Activated naive CD4-positive, alpha-beta T cell (primary cell): Measurements from ENCODE around the gene ESD.
"Not testable (repeated sequence)": the region's sequence is repeated elsewhere in the genome, so short reads cannot be mapped to it uniquely, and the experiment has no call there.

Experiments
- DNase-seq, 4 experiments: peaks; one replicate each; lab custom pipeline; 2025; lab: John Stamatoyannopoulos, UW

Gene ESD

DNA sequence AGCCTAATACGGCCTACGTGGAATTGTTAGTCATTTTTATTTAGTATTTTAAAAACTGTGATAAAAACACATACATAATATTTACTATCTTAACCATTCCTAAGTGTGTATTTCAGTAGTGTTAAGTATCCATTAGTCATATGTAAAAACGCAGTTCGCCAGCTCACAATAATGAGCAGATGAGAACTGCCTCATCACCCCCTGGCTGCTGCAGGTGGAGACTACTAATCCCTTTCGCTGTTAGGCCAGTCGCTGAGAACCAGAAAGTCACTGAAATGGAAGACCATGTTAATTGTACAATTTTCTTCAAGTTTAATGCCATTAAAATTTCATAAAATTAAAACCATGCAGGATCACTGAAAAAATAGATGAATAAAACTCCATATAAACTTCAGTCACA is 1.6 kb downstream of the ESD start:
- no peak for DNase-seq

DNA sequence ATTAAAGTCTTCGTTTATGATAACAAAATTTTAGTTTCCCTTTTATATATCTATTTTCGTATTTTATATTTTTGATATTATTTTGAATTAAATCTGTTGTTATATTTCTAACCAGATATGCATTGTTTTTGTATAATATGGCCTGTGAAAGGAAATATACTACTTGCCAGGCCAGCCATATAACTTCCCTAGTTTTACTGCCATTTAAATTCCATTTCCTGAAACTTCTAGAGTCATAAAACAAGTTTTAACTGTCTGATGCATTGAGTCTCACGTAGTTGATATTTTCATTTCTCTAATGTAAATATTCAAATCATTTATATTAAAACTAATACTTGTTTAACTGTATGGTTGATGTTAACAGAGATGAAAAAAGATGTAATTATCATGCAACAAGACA is 13.5 kb downstream of the ESD start:
- DNase-seq, result no peak

DNA sequence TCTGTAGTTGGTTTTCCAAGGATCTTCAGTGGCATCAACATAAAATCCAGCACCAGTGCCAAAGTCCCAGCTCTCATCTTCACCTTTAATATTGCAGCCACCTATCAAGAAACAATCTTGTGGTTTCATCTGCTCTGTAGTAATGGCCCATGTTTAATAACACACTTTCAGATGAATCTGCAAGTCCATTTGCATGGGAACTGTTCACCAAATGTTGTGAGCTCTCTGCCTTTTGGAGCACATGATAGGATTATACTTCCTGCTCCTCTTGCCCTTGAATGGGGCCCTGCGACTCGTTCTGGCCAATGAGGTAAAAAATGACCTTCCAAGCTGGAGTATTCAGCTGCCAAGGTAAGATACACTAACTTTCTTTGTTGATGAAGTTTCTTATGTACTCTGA is 14.3 kb downstream of the ESD start:
- no peak for DNase-seq

DNA sequence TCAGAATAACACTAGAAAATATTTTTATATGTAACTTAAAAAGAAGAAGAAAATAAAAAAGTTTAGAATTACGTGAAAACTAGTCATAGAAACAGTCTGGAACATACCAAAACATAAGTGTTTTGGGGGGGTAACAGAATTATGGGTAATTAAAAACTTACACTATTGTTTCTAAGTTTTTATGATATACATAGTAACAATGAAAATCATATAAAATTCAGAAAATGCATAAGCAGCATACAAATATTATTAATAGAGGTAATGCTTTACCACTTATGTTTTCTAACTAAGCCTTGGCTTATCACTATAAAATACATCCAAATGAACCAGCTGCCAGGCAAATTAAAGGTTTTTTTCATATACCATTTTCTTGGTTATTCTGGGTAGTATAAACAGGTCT is 14.9 kb downstream of the ESD start:
- DNase-seq, result no peak

DNA sequence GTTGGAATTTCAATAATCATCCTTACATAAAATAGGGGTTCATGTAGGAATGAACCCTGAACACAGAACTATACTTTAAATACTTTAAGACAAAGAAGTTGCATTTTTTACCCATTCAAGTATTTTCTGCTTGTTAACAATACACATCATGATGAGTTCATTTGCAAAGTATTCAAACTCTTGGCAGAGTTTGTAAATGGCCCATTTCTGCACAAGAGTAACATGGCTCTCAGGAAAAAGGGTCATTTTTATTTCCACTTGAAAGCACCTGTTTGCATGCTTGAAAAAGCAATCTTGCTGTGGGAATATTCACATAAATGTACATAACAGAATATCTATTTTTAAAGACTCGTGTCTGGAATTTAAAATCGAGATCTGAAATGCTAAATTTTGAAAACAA is 18.1 kb downstream of the ESD start:
- DNase-seq, result no peak

DNA sequence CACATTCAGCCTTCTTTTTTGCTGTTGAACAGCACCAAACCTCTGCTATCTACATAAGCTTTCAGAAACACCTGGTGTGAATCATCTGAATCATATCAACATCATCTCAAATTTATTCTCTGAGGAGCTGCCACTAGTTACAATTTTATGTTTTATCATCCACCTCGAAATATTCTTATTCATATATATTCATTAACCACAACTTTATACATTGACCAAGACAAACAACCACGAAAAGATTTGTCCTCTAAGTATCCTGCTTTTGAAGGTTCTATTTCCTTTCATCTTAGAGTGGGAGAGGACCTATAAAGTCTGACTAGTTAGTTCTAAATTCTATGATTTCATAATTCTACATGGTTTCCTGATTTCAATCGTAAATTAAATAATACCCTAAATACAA is 18.9 kb downstream of the ESD start:
- no peak for DNase-seq

DNA sequence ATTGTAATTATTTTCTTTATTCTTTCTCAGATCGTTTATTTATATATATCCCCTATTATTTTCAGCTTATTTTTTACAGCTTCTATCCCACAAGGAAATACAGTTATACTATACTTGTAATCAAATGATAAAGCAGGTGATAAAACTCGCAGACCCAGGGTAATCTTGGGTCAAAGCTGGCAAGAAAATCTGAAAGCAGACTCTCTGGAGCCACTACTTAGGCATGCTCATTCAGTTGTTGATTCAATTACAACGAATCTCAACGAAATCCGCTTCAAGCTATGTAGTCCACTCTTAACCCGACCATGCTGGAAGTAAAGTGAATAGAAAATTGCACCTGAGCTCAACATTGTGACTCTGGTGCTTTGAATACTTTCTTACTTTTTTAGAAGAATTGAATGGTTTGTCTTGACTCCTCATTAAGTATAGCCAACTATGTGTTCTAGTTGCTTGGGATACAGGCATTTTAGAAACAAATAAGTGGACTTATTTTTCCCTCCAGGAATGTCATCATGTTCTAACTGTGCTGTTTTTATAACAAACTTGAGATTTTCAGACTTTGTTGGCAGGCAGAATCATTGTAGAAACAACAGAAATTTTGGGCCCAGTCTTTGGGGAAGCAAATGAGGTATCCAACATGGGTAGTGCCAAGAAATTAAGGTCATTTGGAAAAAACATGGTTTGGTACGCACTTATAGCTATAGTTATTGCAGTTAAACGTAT is 21.4 kb downstream of the ESD start:
- DNase-seq, result no peak

DNA sequence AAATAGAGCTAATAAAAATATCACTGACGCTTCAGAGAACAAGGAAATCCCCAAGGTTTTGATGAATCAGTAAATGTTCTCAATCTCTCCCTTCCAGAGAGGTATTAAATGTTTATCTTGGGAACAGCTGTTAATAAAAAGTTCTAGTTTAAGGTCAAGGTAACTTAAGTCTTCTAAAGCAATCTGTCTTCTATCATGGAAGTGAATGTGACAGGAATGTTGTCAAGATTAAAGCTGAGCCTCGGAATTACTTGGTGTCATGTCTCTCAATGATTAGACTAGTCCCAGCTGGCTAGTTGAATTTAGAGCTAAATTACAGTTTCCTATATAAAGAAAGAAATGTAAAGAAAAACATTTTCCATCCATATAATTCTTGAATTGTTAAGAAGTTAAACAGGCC is 23.4 kb downstream of the ESD start:
- no peak for DNase-seq

DNA sequence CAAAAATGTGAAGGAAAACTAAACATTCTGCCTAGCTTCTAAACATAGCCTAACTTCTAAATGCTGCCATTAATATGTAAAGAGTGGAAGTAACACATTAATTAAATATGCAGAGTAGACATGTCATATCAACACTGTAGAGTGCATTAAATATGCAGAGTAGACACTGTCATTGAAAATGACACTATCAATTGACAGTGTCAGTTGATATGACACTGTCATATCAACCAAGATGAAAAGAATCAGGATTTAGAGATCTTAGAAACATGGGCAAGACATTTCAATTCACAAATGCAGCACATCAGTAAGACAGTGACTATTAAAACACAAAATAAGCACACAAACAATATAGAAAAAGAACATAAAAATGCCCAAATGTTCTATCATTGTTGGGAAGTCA is 25.3 kb downstream of the ESD start:
- DNase-seq, result no peak

DNA sequence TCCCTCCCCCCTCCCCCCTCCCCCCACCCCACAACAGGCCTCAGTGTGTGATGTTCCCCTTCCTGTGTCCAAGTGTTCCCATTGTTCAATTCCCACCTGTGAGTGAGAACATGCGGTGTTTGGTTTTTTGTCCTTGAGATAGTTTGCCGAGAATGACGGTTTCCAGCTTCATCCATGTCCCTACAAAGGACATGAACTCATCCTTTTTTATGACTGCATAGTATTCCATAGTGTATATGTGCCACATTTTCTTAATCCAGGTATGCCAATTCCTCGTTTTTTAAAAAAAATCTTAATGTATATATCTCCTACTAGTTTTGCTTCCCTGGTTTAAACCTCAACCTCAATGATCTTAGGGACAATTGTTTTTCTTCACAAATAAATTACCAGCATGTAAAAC is 27.0 kb downstream of the ESD start:
- not testable (repeated sequence) for DNase-seq

DNA sequence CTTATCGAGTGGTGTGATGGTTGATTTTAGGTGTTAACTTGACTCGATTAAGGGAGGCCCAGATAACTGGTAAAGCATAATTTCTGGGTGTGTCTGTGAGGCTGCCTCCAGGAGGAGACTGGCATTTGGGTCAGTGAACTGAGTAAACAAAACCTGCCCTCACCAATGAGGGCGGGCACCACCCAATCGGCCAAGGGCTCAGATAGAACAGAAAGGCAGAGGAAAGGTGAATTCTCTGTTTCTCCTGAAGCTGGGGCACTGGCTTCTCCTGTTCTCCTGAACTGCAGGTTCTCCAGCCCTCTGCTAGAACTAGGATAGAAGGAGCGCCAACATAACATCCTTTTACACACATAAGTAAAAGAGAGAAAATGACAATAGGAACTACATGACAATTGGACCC is 35.1 kb downstream of the ESD start:
- no peak for DNase-seq

DNA sequence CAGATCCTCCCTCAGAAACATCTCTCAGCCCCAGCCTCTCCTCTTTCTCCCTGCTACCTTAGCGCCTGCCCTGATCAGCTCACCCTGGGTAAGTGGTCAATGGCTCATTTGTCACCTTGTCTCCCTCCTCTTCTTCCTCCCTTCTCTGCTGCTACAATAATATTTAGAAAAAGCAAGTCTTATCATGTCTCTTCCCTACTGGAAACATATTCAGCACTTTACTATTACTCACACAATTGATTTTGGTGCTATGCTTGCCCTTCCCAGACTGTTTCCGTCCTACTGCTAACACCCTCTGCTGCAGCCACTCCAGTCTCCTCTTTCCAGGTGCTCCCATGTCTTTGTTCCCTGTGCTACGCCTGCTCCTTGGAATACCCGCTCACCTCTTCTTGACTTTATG is 35.8 kb downstream of the ESD start:
- no peak for DNase-seq

DNA sequence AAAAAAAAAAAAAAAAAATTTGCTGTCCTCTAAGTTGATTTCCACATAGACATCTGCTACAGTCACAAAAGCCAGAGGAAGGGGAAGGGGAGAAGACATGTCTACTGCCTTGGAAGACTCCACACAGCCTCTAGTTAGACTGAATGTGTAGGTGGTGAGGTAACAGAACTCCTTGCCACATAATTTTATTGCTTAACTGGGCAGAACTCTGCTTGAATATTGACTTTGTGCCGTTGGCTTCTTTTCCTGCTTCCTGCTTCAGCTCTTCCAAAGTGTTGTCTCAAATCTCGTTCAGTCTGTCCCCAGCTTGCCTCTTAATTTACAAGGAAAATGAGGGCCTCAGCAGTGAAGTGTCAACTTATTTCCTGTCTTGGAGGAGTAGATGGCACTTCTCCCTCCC is 37.1 kb downstream of the ESD start:
- no peak for DNase-seq

DNA sequence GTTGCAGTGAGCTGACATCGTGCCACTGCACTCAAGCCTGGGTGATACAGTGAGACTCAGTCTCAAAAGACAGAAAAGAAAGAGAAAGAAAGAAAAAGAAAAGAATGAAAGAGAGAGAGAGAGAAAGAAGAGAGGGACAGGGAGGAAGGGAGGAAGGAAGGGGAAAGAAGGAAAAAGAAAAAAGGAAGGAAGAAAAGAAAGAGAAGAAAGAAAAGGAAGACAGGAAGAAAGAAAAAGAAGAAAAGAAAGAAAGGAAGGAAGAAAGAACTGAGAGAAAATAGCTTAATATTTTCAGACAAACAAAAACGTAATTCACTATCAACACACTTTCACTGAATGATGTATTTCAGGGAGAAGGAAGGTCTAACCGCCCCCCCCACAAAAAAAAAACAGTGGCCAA is 39.3 kb downstream of the ESD start:
- DNase-seq, result no peak

DNA sequence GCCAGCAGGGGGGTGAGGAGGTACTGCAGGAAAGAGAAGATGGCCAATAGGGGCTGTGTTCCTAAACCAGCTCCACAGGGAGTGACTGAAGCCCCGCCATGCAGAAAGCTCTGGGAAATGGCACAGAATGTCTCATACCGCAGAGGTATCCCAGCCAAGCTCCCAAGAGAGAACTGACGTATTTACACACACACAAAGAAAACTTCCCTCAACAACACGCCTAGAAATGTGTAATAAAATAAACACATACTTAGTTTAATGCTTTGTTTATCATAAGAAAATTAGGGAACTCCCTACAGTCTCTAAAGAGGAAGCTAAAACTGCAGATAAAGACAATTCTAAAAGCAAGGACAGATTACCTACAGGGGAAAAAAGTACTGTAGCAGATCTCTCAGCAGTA is 40.0 kb downstream of the ESD start:
- DNase-seq, result no peak

DNA sequence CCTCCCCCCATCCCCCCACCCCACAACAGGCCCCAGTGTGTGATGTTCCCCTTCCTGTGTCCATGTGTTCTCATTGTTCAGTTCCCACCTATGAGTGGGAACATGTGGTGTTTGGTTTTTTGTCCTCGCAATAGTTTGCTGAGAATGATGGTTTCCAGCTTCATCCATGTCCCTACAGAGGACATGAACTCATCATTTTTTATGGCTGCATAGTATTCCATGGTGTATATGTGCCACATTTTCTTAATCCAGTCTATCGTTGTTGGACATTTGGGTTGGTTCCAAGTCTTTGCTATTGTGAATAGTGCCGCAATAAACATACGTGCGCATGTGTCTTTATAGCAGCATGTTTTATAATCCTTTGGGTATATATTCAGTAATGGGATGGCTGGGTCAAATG is 41.5 kb downstream of the ESD start:
- not testable (repeated sequence) for DNase-seq

DNA sequence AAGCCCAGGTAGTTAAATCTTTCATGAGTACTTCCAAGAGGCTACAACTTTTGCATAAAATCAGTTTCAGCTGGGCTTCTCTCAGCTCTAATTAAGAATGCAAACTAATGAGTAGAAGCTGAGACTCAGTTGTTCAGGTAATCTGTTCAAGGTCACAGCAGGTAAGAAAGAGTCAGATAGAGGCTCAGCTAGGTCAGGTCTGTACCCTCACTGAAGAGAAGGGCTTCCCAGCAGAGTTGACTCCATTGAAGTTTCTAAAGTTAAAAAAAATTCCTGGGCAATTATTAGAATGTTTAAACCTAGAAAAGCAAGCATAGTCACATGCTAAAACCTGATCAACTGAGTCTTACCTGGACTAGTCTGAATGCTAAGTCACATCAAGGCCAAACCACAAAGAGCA is 42.1 kb downstream of the ESD start:
- DNase-seq, result no peak

DNA sequence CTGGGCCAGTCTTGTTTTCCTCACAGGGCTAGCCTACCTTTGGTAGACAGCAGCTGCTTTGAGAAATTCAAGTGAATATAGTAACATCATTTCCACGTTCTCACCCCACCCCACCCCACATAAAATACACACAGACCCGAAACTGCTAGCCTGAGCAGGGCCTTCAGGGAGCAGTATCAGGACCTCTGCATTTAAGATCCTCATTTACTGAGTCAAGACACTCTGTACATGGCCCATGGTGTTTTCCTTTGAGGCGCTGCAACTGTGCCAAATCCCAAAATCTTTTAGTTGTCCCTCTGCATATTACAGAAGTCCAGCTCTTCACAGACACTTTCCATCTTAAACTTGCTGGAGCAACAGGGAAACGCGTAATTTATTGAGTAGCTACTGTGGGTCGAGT is 43.0 kb downstream of the ESD start:
- no peak for DNase-seq

DNA sequence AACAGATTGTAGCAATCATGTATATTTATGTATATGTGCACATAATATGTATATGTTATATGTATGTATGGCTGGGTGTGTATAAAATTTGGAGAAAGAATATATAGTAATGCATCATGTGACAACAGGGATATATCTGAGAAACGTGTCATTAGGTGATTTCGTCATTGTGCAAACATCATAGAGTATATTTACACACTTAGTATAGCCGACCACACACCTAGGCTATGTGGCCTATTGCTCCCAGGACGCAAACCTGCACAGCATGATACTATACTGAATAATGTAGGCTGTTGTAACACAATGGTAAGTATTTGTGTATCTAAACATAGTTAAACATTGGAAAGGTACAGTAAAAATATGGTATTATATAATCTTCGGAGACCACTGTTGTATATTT is 43.8 kb downstream of the ESD start:
- no peak for DNase-seq

DNA sequence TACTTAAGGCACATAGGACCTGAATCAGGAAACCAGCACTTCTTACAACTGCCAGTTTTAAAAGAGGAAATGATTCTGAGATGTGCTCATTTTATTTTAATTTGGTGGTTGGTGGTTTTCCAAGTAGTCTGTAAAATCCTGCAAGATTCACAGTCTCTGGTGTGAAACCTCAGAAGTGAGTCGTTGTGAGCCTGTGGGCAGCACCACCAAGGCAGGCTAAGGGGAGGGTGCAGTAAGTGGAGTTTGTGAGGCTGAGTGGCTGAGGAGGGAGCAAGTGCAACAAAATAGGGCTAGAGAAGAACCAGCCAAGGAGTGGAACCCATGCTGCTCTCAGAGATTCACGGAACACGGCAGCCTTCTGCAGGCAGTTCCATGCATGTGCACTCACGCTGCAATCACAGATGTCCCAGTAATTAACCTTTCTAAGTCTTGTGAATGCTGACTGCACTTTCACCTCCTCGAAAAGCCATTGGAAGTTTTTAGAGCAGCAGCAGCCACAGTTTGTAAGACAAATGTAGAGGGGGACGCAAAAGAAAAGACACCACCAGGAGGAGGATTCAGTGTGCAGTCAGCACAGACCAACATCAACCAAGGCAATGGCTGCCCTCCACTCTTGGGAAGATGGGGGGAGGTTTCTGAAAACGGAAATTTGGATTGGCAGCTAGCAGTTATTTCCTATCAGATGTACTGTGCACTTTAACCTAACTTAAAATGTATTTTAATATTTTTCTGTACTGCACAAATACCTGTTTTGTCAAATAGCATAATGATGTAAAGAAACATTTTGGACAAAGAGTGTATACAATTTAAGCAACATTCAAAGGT is 44.9 kb downstream of the ESD start:
- DNase-seq, result peak in 3 of 4 experiments; percentile 3 to 5 (median 5)

DNA sequence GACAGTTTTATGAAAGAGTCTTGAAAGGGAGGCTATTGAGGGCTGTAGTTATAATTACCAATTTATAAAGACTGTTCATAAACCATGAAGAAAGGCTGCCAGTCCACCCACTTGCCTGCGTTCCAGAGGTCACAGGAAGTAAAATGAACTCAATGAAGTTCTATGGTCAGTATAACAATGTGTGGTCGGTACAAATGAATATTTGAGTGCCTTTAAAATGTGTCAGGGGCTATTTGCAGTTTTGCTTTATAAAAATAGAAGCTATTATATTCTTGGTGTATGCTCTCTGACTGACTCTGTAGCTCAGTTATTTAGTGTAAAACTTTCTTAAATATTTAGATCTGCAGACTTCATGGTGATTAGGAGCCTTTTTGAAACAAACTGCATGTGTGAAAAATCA is 47.0 kb downstream of the ESD start:
- no peak for DNase-seq

DNA sequence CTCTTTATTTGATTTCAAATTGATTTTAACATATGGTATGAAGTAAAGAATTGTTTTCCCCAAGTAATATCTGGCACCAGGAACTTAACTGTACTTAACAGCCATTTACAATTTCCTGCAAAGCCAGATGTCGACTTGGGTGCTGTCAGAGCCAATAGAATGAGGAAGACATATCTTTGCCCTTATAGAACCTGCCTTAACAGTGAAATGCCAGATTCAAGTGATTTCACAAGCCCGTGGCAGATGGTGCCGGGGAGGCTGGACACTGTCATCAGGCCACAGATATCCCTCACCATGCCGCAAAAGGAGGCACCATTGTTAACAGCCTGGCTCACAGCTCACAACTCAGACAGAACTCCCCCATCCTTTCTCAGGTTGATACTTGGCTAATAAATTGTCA is 48.7 kb downstream of the ESD start:
- DNase-seq, result no peak

DNA sequence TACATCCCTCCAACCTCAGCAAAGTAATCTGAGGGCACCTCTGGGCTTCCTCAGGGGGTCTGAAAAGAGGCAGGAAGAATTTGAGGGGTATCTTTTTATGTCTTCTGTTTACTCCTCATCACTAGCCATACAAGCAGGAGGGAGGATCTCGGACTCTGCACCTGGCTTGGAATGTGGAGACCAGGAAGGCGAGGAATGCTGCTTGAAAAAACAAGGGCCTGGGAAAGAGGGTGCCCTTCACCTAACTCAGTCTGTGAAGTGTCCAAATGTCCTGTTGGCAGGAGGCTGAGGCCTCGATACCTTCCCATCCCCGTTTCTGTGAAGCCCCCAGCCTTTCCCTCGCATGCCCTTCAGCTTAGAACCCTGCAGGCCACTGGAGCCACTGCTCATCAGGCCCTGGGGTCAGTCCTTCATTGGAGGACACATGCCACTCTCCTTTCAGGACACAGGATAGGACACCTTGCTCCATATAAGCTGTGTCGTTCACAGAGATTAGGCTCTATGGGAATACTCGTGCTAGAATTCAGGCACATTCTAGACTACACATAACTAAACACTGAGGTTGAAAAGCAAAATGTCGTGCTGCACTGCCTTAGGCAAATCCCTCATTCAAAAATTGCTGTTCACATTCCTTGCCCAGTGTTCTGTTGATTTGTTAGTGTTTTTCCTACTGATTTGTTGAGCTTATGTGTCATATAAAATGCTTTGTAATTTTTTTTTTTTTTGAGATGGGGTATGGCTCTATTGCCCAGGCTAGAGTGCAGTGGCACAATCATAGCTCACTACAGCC is 49.7 kb downstream of the ESD start:
- DNase-seq, result no peak
